Hematopoietic multipotent progenitor cell treated with erythropoietin and hydrocortisone succinate and interleukin-3 and kit ligand, for 8 days (in vitro differentiated cells): ENCODE measurements around the gene KRT40.
"Not testable (repeated sequence)": the region's sequence is repeated elsewhere in the genome, so short reads cannot be mapped to it uniquely, and the experiment has no call there.

Experiments
- DNase-seq: peaks from one replicate; pipeline ENCODE4 v3.0.0-alpha.2; 2015

Gene KRT40

GRCh38 chr17:40984226-40984625, at the start of gene KRT40:
Gene KRT40, minus strand, starts transcription at chr17:40984326. Its CDS starts 53 bp downstream, at chr17:40984273.
- DNase-seq, result no peak

- no peak for DNase-seq
Measured at GRCh38 chr17:41029633-41030245, 45.6 kb upstream of the KRT40 start, which contains the start of gene KRTAP1-4. Gene KRTAP1-4, minus strand, starts transcription at chr17:41030195. Its CDS starts 117 bp downstream, at chr17:41030078.

- DNase-seq, result no peak
Measured at GRCh38 chr17:41026715-41027471, 42.8 kb upstream of the KRT40 start, which contains the start of gene KRTAP1-5. Gene KRTAP1-5, minus strand, starts transcription at chr17:41027208. Its CDS starts 53 bp downstream, at chr17:41027155.

- no peak for DNase-seq
Measured at GRCh38 chr17:41024697-41025096, 40.6 kb upstream of the KRT40 start.

GRCh38 chr17:41020336-41020735, 36.2 kb upstream of the KRT40 start:
- DNase-seq, result no peak

GRCh38 chr17:41019415-41019814, 35.3 kb upstream of the KRT40 start:
- no peak for DNase-seq

- no peak for DNase-seq
Measured at GRCh38 chr17:41018541-41018940, 34.4 kb upstream of the KRT40 start.

GRCh38 chr17:41016578-41017215, 32.6 kb upstream of the KRT40 start:
- no peak for DNase-seq

- no peak for DNase-seq
Measured at GRCh38 chr17:41015454-41015853, 31.3 kb upstream of the KRT40 start.

- DNase-seq, result no peak
Measured at GRCh38 chr17:41013606-41014005, 29.5 kb upstream of the KRT40 start.

- no peak for DNase-seq
Measured at GRCh38 chr17:41013181-41013580, 29.1 kb upstream of the KRT40 start.

- no peak for DNase-seq
Measured at GRCh38 chr17:41012326-41013120, 28.4 kb upstream of the KRT40 start.

GRCh38 chr17:41010441-41010840, 26.3 kb upstream of the KRT40 start:
- DNase-seq, result no peak

GRCh38 chr17:41009936-41010335, 25.8 kb upstream of the KRT40 start:
- no peak for DNase-seq

- no peak for DNase-seq
Measured at GRCh38 chr17:41009301-41009760, 25.2 kb upstream of the KRT40 start.

GRCh38 chr17:41008811-41009210, 24.7 kb upstream of the KRT40 start, which contains the start of gene KRTAP3-1:
Gene KRTAP3-1, minus strand, starts transcription at chr17:41009128. Its CDS starts 54 bp downstream, at chr17:41009074.
- no peak for DNase-seq

- no peak for DNase-seq
Measured at GRCh38 chr17:41004397-41004796, 20.3 kb upstream of the KRT40 start.

- no peak for DNase-seq
Measured at GRCh38 chr17:41003926-41004325, 19.8 kb upstream of the KRT40 start.

GRCh38 chr17:41002814-41003213, 18.7 kb upstream of the KRT40 start:
- no peak for DNase-seq

- no peak for DNase-seq
Measured at GRCh38 chr17:41001795-41002194, 17.7 kb upstream of the KRT40 start.

GRCh38 chr17:40999563-40999962, 15.4 kb upstream of the KRT40 start, which contains the start of gene KRTAP3-2:
Gene KRTAP3-2, minus strand, starts transcription at chr17:40999906. Its CDS starts 53 bp downstream, at chr17:40999853.
- not testable (repeated sequence) for DNase-seq

GRCh38 chr17:40997361-40997760, 13.2 kb upstream of the KRT40 start:
- DNase-seq, result no peak

GRCh38 chr17:40996829-40997228, 12.7 kb upstream of the KRT40 start:
- no peak for DNase-seq
